ENCODE data around the gene KIZ. TPM values are rescaled to one million over a fixed set of nuclear protein-coding genes. Genes with fewer than 3 reads are reported as not detected.
A peak's percentile ranks its signal among the peaks of the same experiment; 100 is the strongest.

The KIZ gene
- total RNA-seq, 1 experiment from 2014 or later, result 13.4 TPM

GRCh38 chr20:21291026-21291425, 165.1 kb downstream of the KIZ start:
- intact Hi-C loops (cut with micrococcal nuclease), result no loop called here
- Histone ChIP-seq H3K4me1 (ENCODE audit: insufficient read depth, low read length) (no peaks in the 10 kb centered on the region; the same call in 1 of the 2 replicates), H4K20me1 (ENCODE audit: low read length) (no peaks in the 10 kb centered on the region), H3K9me2 (replicated peaks; ENCODE audit: low read length) (no peaks in the 10 kb centered on the region), H3K27me3 (ENCODE audit: low read length) (peaks cover 5% of the 10 kb centered on the region; the same call in 1 of the 2 replicates), H2AFZ (ENCODE audit: low read length) (no peak overlapping the region), H3K9ac (ENCODE audit: low read length) (no peak overlapping the region), H3K4me2 (ENCODE audit: low read length) (no peak overlapping the region), H3K27ac (ENCODE audit: low read length) (no peak overlapping the region), H3K36me3 (ENCODE audit: low read depth, low read length) (no peaks in the 10 kb centered on the region), H3K9me3 (ENCODE audit: low read length) (no peaks in the 10 kb centered on the region), H3K4me3 (ENCODE audit: low read length) (no peak overlapping the region), H3F3A (ENCODE audit: low read length, unreplicated experiment) (no peaks in the 10 kb centered on the region), H3K79me2 (ENCODE audit: low read length) (no peaks in the 10 kb centered on the region)
- no TSS peak for BruUV-seq (replicated peaks)
- peak; percentile 46 for DNase-seq
- CTCF ChIA-PET, result no interaction called here
- POLR2A ChIA-PET (ENCODE audit: unreplicated experiment), result no interaction called here
- peak; percentile 37; the same call in 1 of the 2 replicates for ATAC-seq
- TF ChIP-seq, protein P1, sequence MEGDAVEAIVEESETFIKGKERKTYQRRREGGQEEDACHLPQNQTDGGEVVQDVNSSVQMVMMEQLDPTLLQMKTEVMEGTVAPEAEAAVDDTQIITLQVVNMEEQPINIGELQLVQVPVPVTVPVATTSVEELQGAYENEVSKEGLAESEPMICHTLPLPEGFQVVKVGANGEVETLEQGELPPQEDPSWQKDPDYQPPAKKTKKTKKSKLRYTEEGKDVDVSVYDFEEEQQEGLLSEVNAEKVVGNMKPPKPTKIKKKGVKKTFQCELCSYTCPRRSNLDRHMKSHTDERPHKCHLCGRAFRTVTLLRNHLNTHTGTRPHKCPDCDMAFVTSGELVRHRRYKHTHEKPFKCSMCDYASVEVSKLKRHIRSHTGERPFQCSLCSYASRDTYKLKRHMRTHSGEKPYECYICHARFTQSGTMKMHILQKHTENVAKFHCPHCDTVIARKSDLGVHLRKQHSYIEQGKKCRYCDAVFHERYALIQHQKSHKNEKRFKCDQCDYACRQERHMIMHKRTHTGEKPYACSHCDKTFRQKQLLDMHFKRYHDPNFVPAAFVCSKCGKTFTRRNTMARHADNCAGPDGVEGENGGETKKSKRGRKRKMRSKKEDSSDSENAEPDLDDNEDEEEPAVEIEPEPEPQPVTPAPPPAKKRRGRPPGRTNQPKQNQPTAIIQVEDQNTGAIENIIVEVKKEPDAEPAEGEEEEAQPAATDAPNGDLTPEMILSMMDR (conservative IDR thresholded peaks at IDR 0.05; ENCODE audit: low read depth, low read length), result no peak
- no peak for TF ChIP-seq EZH2phosphoT487 (IDR thresholded peaks at IDR 0.05; ENCODE audit: borderline replicate concordance, low read length)
- TF ChIP-seq EZH2 (IDR thresholded peaks at IDR 0.05; ENCODE audit: low read length, unreplicated experiment), result no peak

DNA sequence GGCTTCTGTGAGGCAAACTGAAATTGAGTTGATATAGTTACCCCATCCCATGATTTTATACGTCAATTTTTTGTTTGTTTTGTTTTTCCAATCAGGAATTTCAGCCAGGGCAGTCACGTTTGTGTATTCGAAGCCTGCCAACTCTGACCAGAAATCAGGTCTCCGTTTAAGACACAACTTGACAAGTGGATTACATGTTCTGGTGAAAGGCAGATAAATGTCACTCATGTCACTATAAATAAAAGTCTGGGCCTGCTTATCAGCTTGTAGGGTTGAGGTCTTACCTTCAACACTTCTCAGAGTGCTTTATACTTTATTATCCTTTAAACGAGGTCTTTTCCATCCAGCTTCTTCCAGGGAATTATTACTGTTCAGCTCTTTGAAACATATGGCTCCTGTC, 168.9 kb downstream of the KIZ start:
- CTCF ChIA-PET, result no interaction called here
- Histone ChIP-seq H3K79me2 (ENCODE audit: low read length) (no peaks in the 10 kb centered on the region), H4K20me1 (ENCODE audit: low read length) (no peaks in the 10 kb centered on the region), H2AFZ (ENCODE audit: low read length) (no peak overlapping the region), H3K27me3 (ENCODE audit: low read length) (peaks cover 5% of the 10 kb centered on the region; the same call in 1 of the 2 replicates), H3K9me2 (replicated peaks; ENCODE audit: low read length) (no peaks in the 10 kb centered on the region), H3K36me3 (ENCODE audit: low read depth, low read length) (no peaks in the 10 kb centered on the region), H3K9me3 (ENCODE audit: low read length) (no peaks in the 10 kb centered on the region), H3K4me3 (ENCODE audit: low read length) (no peak overlapping the region), H3K4me1 (ENCODE audit: insufficient read depth, low read length) (no peaks in the 10 kb centered on the region; the same call in 1 of the 2 replicates), H3K9ac (ENCODE audit: low read length) (no peak overlapping the region), H3K4me2 (ENCODE audit: low read length) (no peak overlapping the region), H3F3A (ENCODE audit: low read length, unreplicated experiment) (no peaks in the 10 kb centered on the region), H3K27ac (ENCODE audit: low read length) (no peak overlapping the region)
- TF ChIP-seq, protein P1 (conservative IDR thresholded peaks at IDR 0.05; ENCODE audit: low read depth, low read length), result no peak
- TF ChIP-seq EZH2phosphoT487 (IDR thresholded peaks at IDR 0.05; ENCODE audit: borderline replicate concordance, low read length), result no peak
- no peak for ATAC-seq
- POLR2A ChIA-PET (ENCODE audit: unreplicated experiment), result no interaction called here
- DNase-seq, result no peak
- BruUV-seq (replicated peaks), result no TSS peak
- intact Hi-C loops (cut with micrococcal nuclease), result no loop called here

Other genes with a start within 250 kb of the KIZ start
- gene LINC00237, start 19.7 kb upstream of the KIZ start, total RNA-seq (2014; rRNA removed), result not detected in 2 replicates
- 71.5 and 76.8 TPM in 2 replicates for gene XRN2, start 177.2 kb downstream of the KIZ start, total RNA-seq (2014; rRNA removed)